ENCODE data around the gene ARHGEF40.

- no peak for TF ChIP-seq CTCF (IDR thresholded peaks at IDR 0.05; ENCODE audit: low read depth, low read length, poor library complexity, severe bottlenecking)
- TF ChIP-seq EZH2phosphoT487 (IDR thresholded peaks at IDR 0.05; ENCODE audit: borderline replicate concordance, low read length) = no peak
These were observed 43.2 kb upstream of the ARHGEF40 start for GRCh38 chr14:21026988-21027315.
